ENCODE data around the gene NHP2.
"Not testable (repeated sequence)": the region's sequence is repeated elsewhere in the genome, so short reads cannot be mapped to it uniquely, and the experiment has no call there.

The NHP2 gene

GRCh38 chr5:178153530-178154340 is at the start of gene NHP2:
Gene NHP2 (minus strand): TSS chr5:178153885. CDS start chr5:178153817, 68 bp downstream.
- peak; percentile 99 for DNase-seq (ENCODE audit: low read depth, low spot score)

GRCh38 chr5:178202541-178202940 is 48.9 kb upstream of the NHP2 start:
- no peak for DNase-seq (ENCODE audit: low read depth, low spot score)

GRCh38 chr5:178201927-178202235 is 48.2 kb upstream of the NHP2 start:
- DNase-seq (ENCODE audit: low read depth, low spot score), result no peak

GRCh38 chr5:178201221-178201926 is 47.7 kb upstream of the NHP2 start:
- no peak for DNase-seq (ENCODE audit: low read depth, low spot score)

- no peak for DNase-seq (ENCODE audit: low read depth, low spot score)
Measured at GRCh38 chr5:178199581-178200434, 46.1 kb upstream of the NHP2 start.

GRCh38 chr5:178198706-178199105 is 45.0 kb upstream of the NHP2 start:
- no peak for DNase-seq (ENCODE audit: low read depth, low spot score)

GRCh38 chr5:178198151-178198550 is 44.5 kb upstream of the NHP2 start:
- not testable (repeated sequence) for DNase-seq (ENCODE audit: low read depth, low spot score)

GRCh38 chr5:178196986-178197385 is 43.3 kb upstream of the NHP2 start:
- peak; percentile 39 for DNase-seq (ENCODE audit: low read depth, low spot score)

GRCh38 chr5:178196281-178196812 is 42.7 kb upstream of the NHP2 start:
- no peak for DNase-seq (ENCODE audit: low read depth, low spot score)

GRCh38 chr5:178194026-178194425 is 40.3 kb upstream of the NHP2 start:
- peak; percentile 20 for DNase-seq (ENCODE audit: low read depth, low spot score)

- DNase-seq (ENCODE audit: low read depth, low spot score), result no peak
Measured at GRCh38 chr5:178193251-178193809, 39.6 kb upstream of the NHP2 start.

- DNase-seq (ENCODE audit: low read depth, low spot score), result no peak
Measured at GRCh38 chr5:178192787-178193186, 39.1 kb upstream of the NHP2 start.

- no peak for DNase-seq (ENCODE audit: low read depth, low spot score)
Measured at GRCh38 chr5:178192244-178192643, 38.6 kb upstream of the NHP2 start.

GRCh38 chr5:178191661-178192060 is 38.0 kb upstream of the NHP2 start:
- DNase-seq (ENCODE audit: low read depth, low spot score), result no peak

GRCh38 chr5:178189433-178189832 is 35.7 kb upstream of the NHP2 start:
- DNase-seq (ENCODE audit: low read depth, low spot score), result no peak

- DNase-seq (ENCODE audit: low read depth, low spot score), result no peak
Measured at GRCh38 chr5:178187014-178187413, 33.3 kb upstream of the NHP2 start, which contains the start of gene GMCL2. Gene GMCL2 (minus strand): TSS chr5:178187371. CDS start chr5:178187299, 72 bp downstream.

GRCh38 chr5:178186427-178186826 is 32.7 kb upstream of the NHP2 start:
- no peak for DNase-seq (ENCODE audit: low read depth, low spot score)

GRCh38 chr5:178182158-178182876 is 28.6 kb upstream of the NHP2 start:
- DNase-seq (ENCODE audit: low read depth, low spot score), result no peak

- peak; percentile 87 for DNase-seq (ENCODE audit: low read depth, low spot score)
Measured at GRCh38 chr5:178180141-178180863, 26.6 kb upstream of the NHP2 start.

- peak; percentile 19 for DNase-seq (ENCODE audit: low read depth, low spot score)
Measured at GRCh38 chr5:178177569-178177968, 23.9 kb upstream of the NHP2 start.

All from ELF-1 (cell line).